ENCODE measurements around the gene TXNDC16.

TXNDC16 gene

DNA sequence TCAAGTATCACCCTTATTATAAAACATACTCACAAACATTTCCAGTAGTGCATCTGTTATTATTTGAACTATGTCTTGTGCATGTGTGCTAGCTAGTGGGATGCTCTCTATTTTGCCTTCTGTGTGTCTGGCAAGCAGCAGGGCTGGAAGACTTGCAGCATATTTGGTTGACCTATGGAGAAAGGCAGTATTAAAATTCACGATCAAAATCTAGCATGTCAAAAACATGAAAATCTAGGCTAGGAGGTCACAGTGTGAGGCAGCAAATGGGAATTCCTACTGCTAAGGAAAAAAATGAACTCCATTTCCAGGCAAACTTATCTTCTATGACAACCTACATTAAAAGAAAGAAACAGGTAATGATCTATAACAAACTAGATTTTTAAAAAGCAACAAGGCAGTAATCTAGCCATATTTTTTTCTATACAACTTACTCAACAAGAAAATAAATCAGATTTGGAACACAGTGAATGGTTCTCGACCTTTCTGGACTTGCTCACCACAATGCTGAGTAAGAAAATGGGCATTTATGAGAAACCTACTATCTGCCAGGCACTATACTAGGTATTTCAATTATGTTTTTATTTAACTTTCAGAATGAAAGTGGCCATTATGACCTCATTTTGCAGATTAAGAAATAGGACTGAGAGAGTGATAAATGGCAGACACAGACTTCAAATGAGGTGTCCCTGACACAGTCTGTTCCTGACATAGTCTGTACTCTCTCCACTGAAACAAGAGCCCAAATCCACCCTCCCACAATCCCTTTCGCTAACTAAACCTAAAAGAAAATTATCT, 96.8 kb downstream of the TXNDC16 start:
- DNase-seq (ENCODE audit: low spot score), result no peak

DNA sequence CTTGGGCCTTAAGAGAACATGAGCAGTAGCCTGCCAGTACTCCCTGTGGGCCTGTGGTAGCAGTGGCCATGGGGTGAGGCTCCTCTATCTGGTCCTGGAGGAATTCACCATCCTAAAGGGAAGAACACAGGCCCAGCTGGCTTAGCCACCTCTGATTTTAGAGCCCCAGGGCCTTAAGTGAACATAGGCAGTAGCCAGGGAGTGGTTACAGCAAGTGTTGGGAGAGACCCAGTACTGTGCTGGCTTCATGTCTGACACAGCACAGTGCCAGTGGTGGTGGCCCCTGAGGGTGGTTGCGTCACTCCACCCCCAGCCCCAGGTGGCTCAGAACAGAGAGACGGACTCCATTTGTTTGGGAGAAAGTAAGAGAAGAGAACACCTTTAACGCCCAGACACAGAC, 105.1 kb downstream of the TXNDC16 start:
- DNase-seq (ENCODE audit: low spot score), result no peak

DNA sequence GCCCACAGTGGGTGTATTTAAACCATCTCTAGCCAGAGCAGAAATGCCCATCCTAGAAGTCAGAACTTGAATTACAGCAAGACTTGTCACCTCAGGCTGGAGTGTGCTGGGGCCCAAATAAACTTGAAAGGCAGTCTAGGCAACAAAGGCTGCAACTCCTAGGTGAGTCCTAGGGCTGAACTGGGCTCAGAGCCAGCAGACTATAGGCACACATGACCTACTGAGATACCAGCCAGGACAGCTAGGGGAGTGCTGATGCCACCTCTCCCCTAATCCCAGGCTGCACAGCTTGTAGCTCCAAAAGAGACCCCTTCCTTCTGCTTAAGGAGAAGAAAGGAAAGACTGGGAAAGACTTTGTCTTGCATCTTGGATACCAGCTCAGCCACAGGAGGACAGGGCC, 106.0 kb downstream of the TXNDC16 start:
- DNase-seq (ENCODE audit: low spot score), result no peak

DNA sequence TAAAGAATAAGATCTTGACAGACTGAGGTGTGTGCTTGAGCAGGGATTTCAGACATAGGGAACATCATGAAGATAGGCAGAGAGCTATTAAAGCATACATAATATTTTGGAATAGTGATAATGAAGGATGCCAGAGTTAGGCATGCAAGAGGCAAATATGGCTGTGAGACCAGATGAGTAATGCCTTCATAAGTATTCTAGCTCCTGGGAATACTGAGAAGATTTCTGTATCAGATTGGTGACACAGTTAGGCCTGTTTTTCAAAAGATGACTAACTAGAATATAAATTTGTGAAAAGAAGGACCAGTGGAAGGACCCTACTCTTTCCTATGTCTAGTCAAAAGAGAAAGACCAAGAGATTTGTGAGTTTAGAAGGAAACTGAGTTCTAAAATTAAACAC, 108.8 kb downstream of the TXNDC16 start:
- no peak for DNase-seq (ENCODE audit: low spot score)

DNA sequence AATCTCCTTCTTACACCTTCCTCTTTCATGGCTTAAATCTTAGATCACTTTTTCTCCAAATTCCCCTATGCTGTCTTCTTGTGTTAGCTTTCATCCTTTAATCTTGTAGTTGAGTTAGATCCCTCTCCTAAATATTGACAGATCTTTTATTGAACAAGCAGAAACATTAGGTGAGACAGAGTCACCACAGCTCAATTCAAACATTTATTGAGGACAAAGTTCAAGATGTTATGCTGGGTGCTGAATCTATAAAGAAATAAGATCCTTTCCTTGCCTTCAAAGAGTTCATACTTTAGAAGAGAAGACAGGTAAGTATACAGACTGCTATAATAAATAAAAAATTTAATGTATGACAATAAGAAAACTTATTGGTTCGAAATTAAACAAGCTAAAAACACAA, 109.7 kb downstream of the TXNDC16 start:
- no peak for DNase-seq (ENCODE audit: low spot score)

DNA sequence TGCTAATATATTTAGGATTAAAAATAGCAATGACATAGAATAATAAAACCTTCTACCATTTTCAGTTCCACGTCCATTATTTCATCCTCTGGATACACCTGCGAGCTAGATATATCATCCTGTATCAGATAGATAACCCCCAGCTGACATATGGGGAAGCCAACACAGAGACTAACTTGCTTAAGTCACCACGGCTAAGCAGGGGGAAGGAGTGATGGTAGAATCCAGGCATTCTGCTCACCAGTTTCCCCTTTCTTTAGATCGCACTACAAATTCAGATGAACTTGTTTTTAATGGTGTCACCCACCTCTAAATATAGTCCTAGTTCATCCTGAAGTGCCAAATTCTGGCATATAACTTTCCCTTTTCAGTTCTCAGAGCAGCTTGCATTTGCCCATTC, 110.1 kb downstream of the TXNDC16 start:
- DNase-seq (ENCODE audit: low spot score), result no peak

DNA sequence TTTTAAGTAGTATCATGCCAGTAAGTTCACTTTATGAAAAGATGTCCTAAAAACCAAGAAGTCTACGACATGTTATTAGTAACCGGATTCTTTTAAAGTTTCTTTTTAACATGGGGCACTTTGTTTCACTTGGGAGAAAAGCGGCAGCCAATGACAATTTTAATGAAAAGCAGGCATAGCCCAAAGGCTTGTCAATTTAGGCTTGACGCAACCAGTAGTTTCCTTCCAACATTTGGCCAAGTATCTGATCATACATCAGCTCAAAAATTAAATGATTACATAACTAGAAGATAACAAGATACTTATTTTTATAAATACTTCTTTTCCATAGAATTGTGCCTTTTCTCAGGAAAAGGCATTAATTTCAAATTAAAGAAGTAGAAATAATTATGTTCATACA, 112.8 kb downstream of the TXNDC16 start:
- no peak for DNase-seq (ENCODE audit: low spot score)

DNA sequence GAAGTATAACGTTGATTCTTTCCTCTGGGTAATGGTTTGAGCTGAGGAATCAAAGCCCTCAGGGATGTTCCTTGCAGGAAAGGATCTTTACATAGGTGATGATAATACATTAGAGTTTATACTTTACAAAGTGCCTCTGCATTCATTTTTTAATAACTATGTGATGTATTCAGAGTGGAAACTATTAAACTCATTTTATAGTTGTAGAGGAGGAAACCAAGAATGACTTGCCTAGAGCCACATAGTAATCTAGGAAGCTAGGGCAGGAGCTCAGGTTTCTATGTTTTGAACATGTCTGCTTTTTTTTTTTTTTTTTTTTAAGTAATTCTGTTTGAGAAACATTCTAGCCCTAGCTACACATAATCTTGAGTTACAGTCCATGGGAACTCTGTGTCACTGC, 117.3 kb downstream of the TXNDC16 start:
- DNase-seq (ENCODE audit: low spot score), result no peak

DNA sequence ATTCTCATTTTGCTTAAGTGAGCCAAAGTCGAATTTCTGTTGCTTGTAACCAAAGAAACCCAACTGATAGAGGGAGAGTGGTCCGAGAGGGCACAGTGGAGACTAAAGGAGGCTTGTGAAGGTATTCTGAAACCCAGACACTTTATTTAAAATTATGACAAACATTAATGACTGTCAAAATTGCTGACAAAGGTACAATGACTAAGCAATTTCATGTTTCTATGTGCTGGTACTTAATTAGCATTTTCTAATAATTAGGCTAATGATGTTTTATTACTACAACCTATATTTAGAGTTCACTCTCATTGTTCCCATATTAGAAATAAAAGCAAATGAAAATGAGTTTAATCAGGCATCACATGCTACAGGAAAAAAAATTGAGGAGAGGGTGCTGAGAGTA, 121.8 kb downstream of the TXNDC16 start:
- no peak for DNase-seq (ENCODE audit: low spot score)

DNA sequence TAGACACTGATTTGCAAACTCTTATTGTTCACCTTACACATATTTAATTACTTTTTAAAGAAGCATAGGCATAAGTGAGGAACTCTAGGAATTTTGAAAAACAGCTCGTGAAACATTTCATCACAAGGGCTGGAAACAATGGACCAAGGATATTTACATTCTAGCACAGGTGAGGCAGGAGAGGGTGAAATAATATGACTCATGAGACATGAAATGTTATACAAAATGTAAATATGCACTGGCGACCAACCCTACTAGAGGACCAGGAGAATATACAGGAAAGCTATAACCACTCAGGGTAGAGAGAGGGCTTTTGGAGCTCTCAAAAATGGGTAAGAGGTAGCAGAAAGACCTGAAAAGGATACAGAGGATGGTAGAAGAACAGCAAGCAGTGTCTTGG, 122.9 kb downstream of the TXNDC16 start:
- no peak for DNase-seq (ENCODE audit: low spot score)

DNA sequence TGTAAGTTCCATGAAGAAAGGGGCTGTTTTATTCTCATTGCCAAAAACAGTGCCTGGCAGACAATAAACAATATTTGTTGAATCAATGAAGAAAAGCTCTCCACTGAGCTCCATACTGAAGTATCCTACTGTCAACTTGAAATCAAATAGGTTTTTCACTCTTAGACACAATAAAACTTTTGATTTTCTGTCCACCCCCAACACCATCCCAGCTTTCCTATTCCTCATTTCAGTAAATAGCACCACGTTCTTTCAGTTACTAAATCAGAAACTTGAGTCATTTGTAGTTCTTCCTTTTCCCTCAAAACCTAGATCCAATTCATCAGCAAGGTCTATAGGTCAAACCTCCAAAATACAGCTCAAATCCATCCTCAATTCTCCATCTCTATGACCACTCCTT, 124.8 kb downstream of the TXNDC16 start:
- no peak for DNase-seq (ENCODE audit: low spot score)

DNA sequence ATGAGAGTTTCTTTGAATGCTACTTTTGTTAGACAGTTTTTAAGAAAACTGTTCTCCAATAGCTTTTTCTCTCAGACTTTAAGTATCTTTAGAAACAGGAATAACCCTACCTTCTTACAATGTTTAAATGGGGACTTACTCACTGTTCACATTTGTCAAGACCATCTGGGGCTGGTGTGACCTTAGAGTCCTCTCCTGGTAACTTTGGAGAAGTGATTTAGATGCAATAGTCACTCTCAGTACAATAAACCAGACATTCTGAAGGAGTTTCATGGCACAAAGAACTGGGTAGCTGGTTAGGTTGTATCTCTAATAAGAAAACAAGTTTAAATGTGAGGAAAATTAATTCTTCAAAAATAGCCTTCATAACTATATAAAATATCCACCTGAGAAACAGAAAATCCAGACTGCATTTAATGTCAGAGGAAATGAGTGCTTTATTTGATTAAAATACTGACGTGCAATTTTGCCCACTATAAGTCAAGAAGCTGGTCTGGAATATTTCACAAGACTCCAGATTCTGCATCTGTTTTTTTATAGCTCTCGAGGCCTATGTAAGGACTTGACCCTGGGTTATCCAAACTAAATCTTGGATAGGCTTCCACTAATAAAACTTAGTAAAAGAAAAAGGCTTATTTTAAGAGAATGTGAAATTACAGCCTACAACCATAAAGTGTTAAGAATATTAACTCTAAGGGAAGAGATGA, 129.5 kb downstream of the TXNDC16 start:
- DNase-seq (ENCODE audit: low spot score), result no peak

DNA sequence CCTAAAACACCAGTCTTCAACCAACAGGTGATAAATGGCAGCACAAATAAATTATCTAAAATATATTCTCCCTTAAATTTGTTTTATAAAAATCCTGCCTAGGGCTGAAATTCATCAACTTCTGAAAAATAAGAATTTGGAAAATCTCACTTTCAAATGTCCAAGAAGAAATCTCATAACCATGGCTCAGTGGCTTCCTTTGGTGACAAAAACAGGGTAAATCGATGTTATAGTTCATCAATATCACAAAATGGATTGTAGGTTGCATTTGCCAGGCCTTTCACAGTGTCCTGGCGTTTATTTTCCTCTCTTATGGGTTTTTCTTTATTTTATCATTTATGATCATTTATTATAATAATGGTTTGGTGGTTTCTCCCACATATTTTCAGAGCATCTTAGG, 135.2 kb downstream of the TXNDC16 start:
- no peak for DNase-seq (ENCODE audit: low spot score)

DNA sequence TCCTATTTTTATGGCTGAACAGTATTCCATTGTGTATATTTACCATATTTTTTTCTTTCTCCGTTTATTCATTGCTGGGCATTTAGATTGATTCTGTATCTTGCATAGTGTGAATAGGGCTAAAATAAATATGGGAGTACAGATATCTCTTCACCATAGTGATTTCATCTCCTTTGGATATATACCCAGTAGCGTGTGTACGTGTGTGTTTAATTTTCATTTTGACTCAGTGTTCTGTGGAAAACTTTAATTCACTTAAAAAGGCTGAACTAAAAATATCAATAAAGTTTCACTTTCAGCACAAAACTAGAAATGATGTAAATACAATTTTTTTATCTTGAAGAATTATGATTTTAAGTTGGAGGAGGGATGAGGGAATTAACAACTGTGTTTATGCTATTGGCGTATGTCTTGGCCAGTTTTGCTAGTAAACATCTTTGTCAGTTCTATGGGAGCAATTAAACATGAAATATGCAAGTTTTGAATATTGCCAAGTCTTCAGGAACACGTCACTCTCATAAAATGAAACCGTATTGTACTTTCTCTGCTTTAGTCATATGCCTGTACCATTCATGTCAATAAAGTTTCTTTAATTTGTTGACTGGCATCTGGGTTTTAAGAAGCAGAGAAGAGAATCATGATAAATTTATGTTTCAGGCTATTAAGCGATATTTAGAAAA, 138.4 kb downstream of the TXNDC16 start:
- DNase-seq (ENCODE audit: low spot score), result no peak

DNA sequence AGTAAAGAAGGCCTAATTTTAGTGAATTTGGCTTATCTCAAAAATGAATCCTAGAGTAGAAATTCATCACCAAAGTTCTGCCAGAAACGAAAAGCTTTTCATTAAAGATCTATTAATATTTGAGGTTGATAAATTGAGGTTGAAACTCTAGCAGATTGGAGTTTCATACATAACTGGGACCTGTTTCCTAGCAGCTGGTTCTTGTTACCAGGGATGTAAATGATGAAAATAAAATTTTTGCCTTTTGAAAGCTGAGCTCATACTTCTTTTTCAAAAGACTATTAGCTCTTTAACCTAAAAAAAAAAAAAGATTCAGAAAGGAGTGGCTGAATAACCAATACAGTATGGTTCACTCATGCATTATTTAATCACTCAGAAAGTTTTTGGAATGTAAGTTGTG, 139.9 kb downstream of the TXNDC16 start:
- no peak for DNase-seq (ENCODE audit: low spot score)

DNA sequence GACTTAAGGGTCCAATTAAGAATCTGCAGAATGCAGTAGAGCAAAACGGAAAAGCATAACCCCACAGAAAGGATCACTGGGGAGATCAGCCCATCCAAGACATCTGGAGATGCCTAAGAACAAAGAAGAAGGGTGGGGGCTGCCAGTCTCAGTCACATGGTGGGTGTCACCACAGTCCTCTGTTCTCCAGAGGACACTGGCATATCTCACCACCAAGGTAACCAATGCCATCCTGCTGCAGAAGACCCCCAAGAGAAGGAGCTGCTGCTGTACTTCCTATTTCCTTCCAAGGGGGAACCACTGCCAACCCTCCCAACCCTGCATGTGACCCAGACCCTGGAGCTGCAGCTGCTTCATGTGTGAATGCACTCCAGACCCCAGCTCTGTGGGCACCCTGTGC, 147.0 kb downstream of the TXNDC16 start:
- DNase-seq (ENCODE audit: low spot score), result no peak

DNA sequence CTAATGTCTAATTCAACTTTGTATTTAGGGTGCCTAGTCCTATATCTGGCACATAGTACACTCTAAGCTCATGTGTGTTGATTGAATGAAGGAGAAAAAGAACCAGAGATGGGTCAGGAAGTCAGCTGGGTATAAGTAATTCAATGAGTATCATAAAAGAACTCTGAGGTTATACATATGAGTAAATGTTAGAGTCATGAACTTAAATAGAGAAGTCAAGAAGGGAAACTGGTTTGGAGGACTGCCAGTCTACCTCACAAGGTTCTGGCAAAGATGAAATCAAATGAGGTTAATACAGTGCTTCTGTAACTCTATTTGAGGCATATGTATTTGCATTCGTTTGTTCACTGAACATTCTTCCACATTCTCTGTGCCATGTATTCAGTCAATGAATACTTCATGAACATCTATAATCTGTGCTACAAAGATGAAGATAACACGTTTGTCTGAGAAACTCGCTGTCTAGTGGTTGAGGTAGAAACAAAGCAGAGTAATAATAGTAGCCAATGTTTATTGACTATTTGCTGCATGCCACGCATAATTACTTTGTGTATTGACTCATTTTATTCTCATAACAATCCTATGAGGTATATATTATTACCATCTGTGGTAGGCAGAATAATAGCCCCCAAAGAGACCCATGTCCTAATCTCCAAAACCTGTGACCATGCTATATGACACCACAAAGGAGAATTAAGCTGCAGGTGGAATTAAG, 149.3 kb downstream of the TXNDC16 start:
- DNase-seq (ENCODE audit: low spot score), result no peak

DNA sequence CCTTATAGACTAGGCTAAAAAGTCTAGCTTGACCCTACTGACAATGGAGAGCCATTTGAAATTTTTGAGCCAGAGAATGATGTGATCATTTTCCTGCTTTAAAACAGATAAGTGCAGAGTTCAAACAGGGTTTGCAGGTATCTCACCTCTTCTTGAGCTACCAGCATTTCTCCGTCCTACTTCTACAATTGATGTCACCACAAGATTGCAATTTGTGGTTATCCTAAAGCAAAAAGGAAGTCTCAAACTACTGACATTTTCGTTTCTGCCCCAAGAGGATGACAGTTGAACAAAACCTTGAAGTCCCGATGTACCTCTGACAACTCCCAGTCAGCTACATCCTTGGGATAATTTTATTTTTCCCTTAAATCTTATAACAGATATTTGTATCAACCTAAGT, 151.5 kb downstream of the TXNDC16 start:
- no peak for DNase-seq (ENCODE audit: low spot score)

DNA sequence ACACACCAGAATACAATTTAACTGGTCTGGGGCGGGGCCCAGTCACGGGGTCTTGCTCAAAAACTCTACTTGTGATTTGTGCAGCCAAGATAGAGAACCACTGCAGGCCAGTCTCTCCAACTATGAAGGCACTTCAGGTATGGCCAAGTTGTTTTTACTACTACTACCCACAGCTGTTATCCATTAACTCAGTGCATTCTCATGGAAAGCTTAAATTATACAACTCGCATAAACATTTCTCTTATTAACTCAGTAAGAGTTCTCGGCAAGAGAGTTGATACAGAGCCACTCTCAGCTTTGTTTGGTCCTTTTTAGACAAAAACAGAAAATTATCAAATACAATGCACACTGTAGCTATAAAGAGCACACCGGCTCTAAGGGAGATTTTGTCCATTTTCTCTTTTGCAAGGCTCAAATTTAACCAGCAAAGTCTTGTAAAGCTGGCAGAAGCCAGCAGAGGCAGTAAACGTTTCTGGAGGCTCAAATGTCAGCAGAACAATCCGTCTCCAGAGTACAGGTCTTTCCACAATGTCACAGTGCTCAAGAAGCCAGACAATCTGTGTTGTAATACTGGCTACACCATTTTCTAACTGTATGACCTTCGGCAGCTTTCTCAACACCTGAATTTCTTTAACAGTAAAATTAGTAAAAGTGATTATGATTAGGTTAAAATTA, 152.2 kb downstream of the TXNDC16 start:
- no peak for DNase-seq (ENCODE audit: low spot score)

DNA sequence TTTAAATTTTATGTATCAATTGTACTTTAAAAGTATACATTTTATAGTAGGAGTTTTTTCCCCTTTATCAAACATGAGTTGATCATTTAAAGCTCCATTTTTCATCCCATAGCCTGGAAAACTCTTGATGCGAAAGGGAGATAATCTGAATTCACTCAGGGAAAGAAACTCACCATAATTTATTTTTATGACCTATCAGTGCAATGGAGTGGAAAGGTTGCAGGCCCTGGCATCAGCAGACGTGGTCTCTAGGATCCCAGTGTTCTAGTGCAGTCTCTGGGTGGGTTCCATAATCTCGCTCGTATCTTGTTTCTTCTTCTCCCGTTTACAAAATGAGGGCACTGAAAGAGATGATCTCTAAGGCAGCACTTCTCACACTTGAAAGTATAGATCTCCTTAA, 153.2 kb downstream of the TXNDC16 start:
- DNase-seq (ENCODE audit: low spot score), result no peak

DNA sequence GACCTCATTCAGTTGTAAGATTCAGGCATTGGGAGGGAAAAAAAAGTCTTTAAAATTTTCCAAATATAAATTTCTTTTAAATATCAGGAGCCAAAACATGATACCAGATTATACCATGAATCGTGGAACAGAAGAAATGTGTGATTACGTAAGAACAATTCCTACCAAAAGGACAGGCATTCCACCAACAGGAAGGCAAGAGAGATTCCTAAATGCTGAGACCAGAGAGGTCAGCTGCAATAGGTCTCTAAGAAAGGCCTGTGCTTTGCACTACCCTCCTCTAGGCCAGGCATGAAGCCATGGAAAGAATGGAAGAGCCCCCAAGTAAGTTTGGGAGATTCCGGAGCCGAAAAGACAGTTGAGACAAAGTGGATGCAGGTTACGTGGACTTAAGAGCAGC, 154.5 kb downstream of the TXNDC16 start:
- DNase-seq (ENCODE audit: low spot score), result no peak

DNA sequence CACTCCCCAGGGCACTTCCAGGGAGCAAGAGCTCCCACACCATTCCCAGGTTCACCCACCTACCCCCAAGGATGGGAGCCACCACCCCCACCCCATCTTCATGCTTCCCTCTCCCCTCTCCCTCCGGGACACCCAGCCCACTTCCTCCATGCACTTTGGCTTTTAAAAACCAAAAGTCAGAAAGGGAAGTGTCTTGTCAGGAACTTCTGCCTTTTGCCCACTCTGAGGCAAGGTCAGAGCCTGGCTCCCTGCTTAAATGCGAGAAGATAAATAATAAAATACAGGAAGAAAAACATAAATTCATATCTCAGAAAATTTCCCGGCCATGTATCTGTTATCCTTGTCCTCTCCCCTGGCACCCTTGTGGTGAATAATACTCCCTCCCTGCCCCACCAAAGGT, 156.6 kb downstream of the TXNDC16 start:
- DNase-seq (ENCODE audit: low spot score), result no peak
